Measurements from ENCODE around the gene ABCA4.

- TF ChIP-seq CTCF (IDR thresholded peaks at IDR 0.05) (no peak), EZH2 (IDR thresholded peaks at IDR 0.05) (no peak), EZH2phosphoT487 (IDR thresholded peaks at IDR 0.05) (no peak)
Observed at GRCh38 chr1:94142022-94142421, 21.1 kb upstream of the ABCA4 start.

Data from neural progenitor cell (in vitro differentiated cells).